Measurements from ENCODE around the gene MAG. TPM values are rescaled to one million over a fixed set of nuclear protein-coding genes. Genes with fewer than 3 reads are reported as not detected.
A peak's percentile ranks its signal among the peaks of the same experiment; 100 is the strongest.

Gene MAG
- total and polyA plus RNA-seq, 9 of the 15 experiments (the other 6 are each of a cell fraction or from before 2014, with no cell fraction given) = 0.11 to 10.0 (median 1.6) TPM

GRCh38 chr19:35247526-35248309, 44.2 kb upstream of the MAG start (continued):
- TF ChIP-seq REST (IDR thresholded peaks at IDR 0.05; ENCODE audit: borderline replicate concordance) = peak; percentile 63; the same call in 1 of the 2 replicates
- no peak for TF ChIP-seq REST (CRISPR knock-in tag; IDR thresholded peaks at IDR 0.05; ENCODE audit: low read depth)
- peak; percentile 59 for TF ChIP-seq CCNT2 (IDR thresholded peaks at IDR 0.05; ENCODE audit: borderline replicate concordance, extremely low read depth, insufficient read length, low read depth, low read length)
- TF ChIP-seq ZNF12 (CRISPR knock-in tag; IDR thresholded peaks at IDR 0.05) = no peak; the same call in 1 of the 2 replicates
- no peak for TF ChIP-seq NUFIP1 (IDR thresholded peaks at IDR 0.05; ENCODE audit: partially characterized antibody)
- no peak for TF ChIP-seq HNRNPUL1 (IDR thresholded peaks at IDR 0.05; ENCODE audit: low read length)
- TF ChIP-seq NR2F6 (CRISPR knock-in tag; IDR thresholded peaks at IDR 0.05) = no peak
- TF ChIP-seq ZNF23 (CRISPR knock-in tag; IDR thresholded peaks at IDR 0.05) = no peak
- TF ChIP-seq MBD2 (IDR thresholded peaks at IDR 0.05; ENCODE audit: borderline replicate concordance, low read depth) = no peak
- TF ChIP-seq PHTF2 (CRISPR knock-in tag; IDR thresholded peaks at IDR 0.05) = no peak
- peak; percentile 86 for TF ChIP-seq CC2D1A (IDR thresholded peaks at IDR 0.05)
- peak; percentile 69 to 93; a peak in 3 of 4 replicates for TF ChIP-seq HDAC1 (IDR thresholded peaks at IDR 0.05)
- TF ChIP-seq NCOA2 (IDR thresholded peaks at IDR 0.05; ENCODE audit: partially characterized antibody in 2 of 2) = no peak
- no peak for TF ChIP-seq ZC3H8 (IDR thresholded peaks at IDR 0.05)
- no peak for TF ChIP-seq ZNF778 (CRISPR knock-in tag; IDR thresholded peaks at IDR 0.05)
- TF ChIP-seq CBX5 (IDR thresholded peaks at IDR 0.05; ENCODE audit: borderline replicate concordance, low read depth) = peak; percentile 60
- peak; percentile 60; the same call in 1 of the 2 replicates for TF ChIP-seq EP400 (IDR thresholded peaks at IDR 0.05)
- TF ChIP-seq FOXA3 (CRISPR knock-in tag; conservative IDR thresholded peaks at IDR 0.05 in 1 of 2, IDR thresholded peaks at IDR 0.05 in 1 of 2) = no peak
- no peak for TF ChIP-seq RBM17 (IDR thresholded peaks at IDR 0.05; ENCODE audit: borderline replicate concordance, low read depth, low read length)
- no peak for TF ChIP-seq ZNF184 (CRISPR knock-in tag; IDR thresholded peaks at IDR 0.05)
- no peak for TF ChIP-seq SP2 (IDR thresholded peaks at IDR 0.05; ENCODE audit: extremely low read depth, low read depth, low read length, poor library complexity, severe bottlenecking)
- TF ChIP-seq ZBED1 (IDR thresholded peaks at IDR 0.05) = no peak
- TF ChIP-seq KLF6 (CRISPR knock-in tag; IDR thresholded peaks at IDR 0.05; ENCODE audit: borderline replicate concordance) = no peak
- TF ChIP-seq XRCC3 (IDR thresholded peaks at IDR 0.05) = no peak

Data from K562 (cell line).